ENCODE measurements around the gene SLC25A43. TPM values are rescaled to one million over a fixed set of nuclear protein-coding genes. Genes with fewer than 3 reads are reported as not detected.
A peak's percentile ranks its signal among the peaks of the same experiment; 100 is the strongest.

Gene SLC25A43
- total and polyA plus RNA-seq, 2 of the 4 experiments (the other 2 are of a cell fraction), result 12.3 to 12.5 TPM

DNA sequence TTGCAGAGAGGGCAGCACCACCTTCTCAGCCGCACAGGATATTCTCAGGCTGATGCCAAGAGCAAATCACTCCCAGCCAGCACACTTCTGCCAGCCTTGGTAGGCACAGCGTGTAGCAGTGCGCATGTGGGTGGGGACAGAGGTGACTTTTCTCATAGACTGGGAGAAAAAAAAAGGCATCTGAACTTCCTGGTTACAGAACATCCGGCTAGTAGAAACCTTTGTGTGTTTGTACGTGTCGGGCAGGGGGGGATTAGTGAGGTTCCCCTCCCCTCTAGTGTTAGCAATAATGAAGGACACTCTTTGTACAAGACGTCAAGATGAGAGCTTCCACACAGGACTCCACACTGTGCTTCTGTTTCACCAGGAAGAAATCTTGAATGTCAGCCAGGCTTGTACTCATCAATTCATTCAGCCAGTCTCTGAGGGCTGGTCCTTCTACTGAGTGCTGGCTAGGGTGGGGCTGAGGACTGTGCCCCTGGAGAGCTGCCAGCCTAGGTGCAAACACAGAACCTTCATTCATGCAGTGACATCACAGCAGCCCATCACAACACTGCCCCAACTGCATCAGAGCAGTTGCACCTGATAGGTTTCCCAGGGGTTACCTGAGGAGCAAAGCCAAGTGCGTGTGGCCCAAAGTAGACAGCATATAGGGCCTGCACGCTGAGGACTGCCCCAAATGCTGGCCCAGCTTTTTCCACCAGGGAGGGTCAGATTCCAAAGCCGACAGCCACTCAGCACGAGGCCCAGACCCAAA, 103.8 kb downstream of the SLC25A43 start:
- in situ Hi-C loops (cut with MboI; ENCODE audit: low sequenced_read_pairs), result loop anchor here (25.0 kb wide), 1 partner anchor 234 kb away; no protein-coding TSS in a partner anchor
- dilution Hi-C loops (cut with HindIII; ENCODE audit: low sequenced_read_pairs, unreplicated experiment), result no loop called here
- no peak for TF ChIP-seq USF2 (IDR thresholded peaks at IDR 0.05; ENCODE audit: low read depth, low read length)
- no peak for TF ChIP-seq RAD21 (IDR thresholded peaks at IDR 0.05; ENCODE audit: low read length)
- TF ChIP-seq MAZ (IDR thresholded peaks at IDR 0.05; ENCODE audit: borderline replicate concordance, low read depth, low read length), result no peak
- TF ChIP-seq CEBPB (IDR thresholded peaks at IDR 0.05; ENCODE audit: low read depth, low read length), result no peak
- TF ChIP-seq MAFK (IDR thresholded peaks at IDR 0.05; ENCODE audit: low read depth, low read length), result no peak
- TF ChIP-seq FOS (IDR thresholded peaks at IDR 0.05; ENCODE audit: low read depth, low read length), result no peak
- TF ChIP-seq, protein P1, sequence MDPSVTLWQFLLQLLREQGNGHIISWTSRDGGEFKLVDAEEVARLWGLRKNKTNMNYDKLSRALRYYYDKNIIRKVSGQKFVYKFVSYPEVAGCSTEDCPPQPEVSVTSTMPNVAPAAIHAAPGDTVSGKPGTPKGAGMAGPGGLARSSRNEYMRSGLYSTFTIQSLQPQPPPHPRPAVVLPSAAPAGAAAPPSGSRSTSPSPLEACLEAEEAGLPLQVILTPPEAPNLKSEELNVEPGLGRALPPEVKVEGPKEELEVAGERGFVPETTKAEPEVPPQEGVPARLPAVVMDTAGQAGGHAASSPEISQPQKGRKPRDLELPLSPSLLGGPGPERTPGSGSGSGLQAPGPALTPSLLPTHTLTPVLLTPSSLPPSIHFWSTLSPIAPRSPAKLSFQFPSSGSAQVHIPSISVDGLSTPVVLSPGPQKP (IDR thresholded peaks at IDR 0.05; ENCODE audit: borderline replicate concordance, low read depth, low read length), result no peak
- no peak for TF ChIP-seq SMC3 (IDR thresholded peaks at IDR 0.05; ENCODE audit: low read depth, low read length)
- no peak for TF ChIP-seq BHLHE40 (IDR thresholded peaks at IDR 0.05; ENCODE audit: low read depth, low read length)
- no peak for TF ChIP-seq POLR2A (IDR thresholded peaks at IDR 0.05; ENCODE audit: low read depth, low read length)
- TF ChIP-seq, protein P2, sequence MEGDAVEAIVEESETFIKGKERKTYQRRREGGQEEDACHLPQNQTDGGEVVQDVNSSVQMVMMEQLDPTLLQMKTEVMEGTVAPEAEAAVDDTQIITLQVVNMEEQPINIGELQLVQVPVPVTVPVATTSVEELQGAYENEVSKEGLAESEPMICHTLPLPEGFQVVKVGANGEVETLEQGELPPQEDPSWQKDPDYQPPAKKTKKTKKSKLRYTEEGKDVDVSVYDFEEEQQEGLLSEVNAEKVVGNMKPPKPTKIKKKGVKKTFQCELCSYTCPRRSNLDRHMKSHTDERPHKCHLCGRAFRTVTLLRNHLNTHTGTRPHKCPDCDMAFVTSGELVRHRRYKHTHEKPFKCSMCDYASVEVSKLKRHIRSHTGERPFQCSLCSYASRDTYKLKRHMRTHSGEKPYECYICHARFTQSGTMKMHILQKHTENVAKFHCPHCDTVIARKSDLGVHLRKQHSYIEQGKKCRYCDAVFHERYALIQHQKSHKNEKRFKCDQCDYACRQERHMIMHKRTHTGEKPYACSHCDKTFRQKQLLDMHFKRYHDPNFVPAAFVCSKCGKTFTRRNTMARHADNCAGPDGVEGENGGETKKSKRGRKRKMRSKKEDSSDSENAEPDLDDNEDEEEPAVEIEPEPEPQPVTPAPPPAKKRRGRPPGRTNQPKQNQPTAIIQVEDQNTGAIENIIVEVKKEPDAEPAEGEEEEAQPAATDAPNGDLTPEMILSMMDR (conservative IDR thresholded peaks at IDR 0.05; ENCODE audit: low read depth, low read length), result no peak
- no peak for TF ChIP-seq MXI1 (IDR thresholded peaks at IDR 0.05; ENCODE audit: borderline replicate concordance, low read depth, low read length)
- TF ChIP-seq RCOR1 (IDR thresholded peaks at IDR 0.05; ENCODE audit: insufficient replicate concordance, low read length), result no peak
- no peak for TF ChIP-seq RFX5 (IDR thresholded peaks at IDR 0.05; ENCODE audit: low read depth, low read length)

More for the DNA sequence above, 103.8 kb downstream of the SLC25A43 start:
- Histone ChIP-seq H2BK15ac (ENCODE audit: low read depth, low read length) (peak overlapping the region; percentile 78; the same call in 2 of the 3 replicates), H3K9me1 (ENCODE audit: insufficient read depth, low read length) (peaks cover 11% of the 10 kb centered on the region), H3K9ac (ENCODE audit: low read depth, low read length) (no peak overlapping the region), H2AFZ (replicated peaks; ENCODE audit: low read length, poor library complexity) (peak overlapping the region; percentile 89), H3K27me3 (ENCODE audit: control insufficient read depth, insufficient read depth, low read length) (no peaks in the 10 kb centered on the region), H3K4me2 (ENCODE audit: low read depth, low read length) (peak overlapping the region; percentile 41; the same call in 1 of the 2 replicates), H3K4ac (ENCODE audit: low read depth, low read length) (peak overlapping the region; percentile 94), H3K23ac (ENCODE audit: low read depth, low read length) (peak overlapping the region; percentile 64; the same call in 1 of the 2 replicates), H2BK5ac (ENCODE audit: low read depth, low read length, poor library complexity, severe bottlenecking) (peak overlapping the region; percentile 53), H2AK5ac (ENCODE audit: low read depth, low read length) (peak overlapping the region; percentile 97), H3K27ac (ENCODE audit: insufficient read depth, low read length) (peak overlapping the region; percentile 84), H3K4me1 (ENCODE audit: control insufficient read depth, insufficient read depth, low read length) (peaks cover 7% of the 10 kb centered on the region), H4K5ac (ENCODE audit: low read depth, low read length) (no peak overlapping the region; the same call in 1 of the 2 replicates), H3K4me3 (ENCODE audit: insufficient read depth, low read depth, low read length) (no peak overlapping the region), H3K36me3 (ENCODE audit: control insufficient read depth, insufficient read depth, low read length) (no peaks in the 10 kb centered on the region), H4K8ac (ENCODE audit: low read depth in 2 of 2, low read length in 2 of 2) (peak overlapping the region; percentile 72 to 88), H4K20me1 (ENCODE audit: insufficient read depth, low read length) (no peaks in the 10 kb centered on the region; the same call in 1 of the 2 replicates), H3K9me3 (ENCODE audit: control insufficient read depth, insufficient read depth, low read length) (no peaks in the 10 kb centered on the region), H4K91ac (ENCODE audit: insufficient read depth, low read depth, low read length) (peak overlapping the region; percentile 90), H3K56ac (ENCODE audit: extremely low read depth, insufficient read depth, low read length) (peak overlapping the region; percentile 53; the same call in 1 of the 2 replicates), H2BK20ac (ENCODE audit: low read depth, low read length) (peak overlapping the region; percentile 90), H3K14ac (replicated peaks; ENCODE audit: low read depth, low read length) (peak overlapping the region; percentile 76), H2AK9ac (replicated peaks; ENCODE audit: low read depth, low read length, poor library complexity) (peak overlapping the region; percentile 93), H3K79me1 (ENCODE audit: low read depth in 1 of 2, low read length in 2 of 2) (no peaks in the 10 kb centered on the region), H2BK120ac (ENCODE audit: low read depth, low read length) (peak overlapping the region; percentile 93), H3K18ac (ENCODE audit: low read depth, low read length) (peak overlapping the region; percentile 4; the same call in 1 of the 2 replicates)
- DNase-seq (peak; percentile 38), ATAC-seq (ENCODE audit: low read depth) (peak; percentile 62)
- ChIA-PET POLR2A (ENCODE audit: unreplicated experiment) (no interaction called here), CTCF (interaction anchor here (0.8 to 1.4 kb wide), 2 partner anchors 9 to 20 kb away, joined by 4 to 7 read pairs; no protein-coding TSS in a partner anchor)
- intact Hi-C loops (cut with micrococcal nuclease), result no loop called here
- BruUV-seq (replicated peaks), result no TSS peak
- no CpG with 5 or more reads among the region's 11 CpGs for WGBS, 2 experiments (ENCODE audit: extremely low coverage in 2 of 2, insufficient read length in 1 of 2)
